GM13977 (cell line): ENCODE results near the gene KIAA0586.

Source experiments
- DNase-seq: peaks from one replicate; pipeline ENCODE4 v3.0.0; 2012; ENCODE audit warnings: low spot score
- in situ Hi-C: fragments of 300-500 bp; cut with MboI; formaldehyde crosslinking; loops from one replicate; pipeline ENCODE4 v1.12.0; 2022; ENCODE audit warnings: low sequenced_read_pairs, low pct_unique_long_range_greater_than_20kb, mixed read lengths, inconsistent platforms; ENCODE audit not compliant: unreplicated experiment
- TF ChIP-seq, protein P1 (sequence below): IDR thresholded peaks from 2 replicates; pipeline ENCODE4 v1.5.1; 2012; ENCODE audit warnings: mild to moderate bottlenecking, control low read depth; ENCODE audit not compliant: insufficient read depth; ENCODE audit errors: extremely low read depth, missing control alignments

The KIAA0586 gene

DNA sequence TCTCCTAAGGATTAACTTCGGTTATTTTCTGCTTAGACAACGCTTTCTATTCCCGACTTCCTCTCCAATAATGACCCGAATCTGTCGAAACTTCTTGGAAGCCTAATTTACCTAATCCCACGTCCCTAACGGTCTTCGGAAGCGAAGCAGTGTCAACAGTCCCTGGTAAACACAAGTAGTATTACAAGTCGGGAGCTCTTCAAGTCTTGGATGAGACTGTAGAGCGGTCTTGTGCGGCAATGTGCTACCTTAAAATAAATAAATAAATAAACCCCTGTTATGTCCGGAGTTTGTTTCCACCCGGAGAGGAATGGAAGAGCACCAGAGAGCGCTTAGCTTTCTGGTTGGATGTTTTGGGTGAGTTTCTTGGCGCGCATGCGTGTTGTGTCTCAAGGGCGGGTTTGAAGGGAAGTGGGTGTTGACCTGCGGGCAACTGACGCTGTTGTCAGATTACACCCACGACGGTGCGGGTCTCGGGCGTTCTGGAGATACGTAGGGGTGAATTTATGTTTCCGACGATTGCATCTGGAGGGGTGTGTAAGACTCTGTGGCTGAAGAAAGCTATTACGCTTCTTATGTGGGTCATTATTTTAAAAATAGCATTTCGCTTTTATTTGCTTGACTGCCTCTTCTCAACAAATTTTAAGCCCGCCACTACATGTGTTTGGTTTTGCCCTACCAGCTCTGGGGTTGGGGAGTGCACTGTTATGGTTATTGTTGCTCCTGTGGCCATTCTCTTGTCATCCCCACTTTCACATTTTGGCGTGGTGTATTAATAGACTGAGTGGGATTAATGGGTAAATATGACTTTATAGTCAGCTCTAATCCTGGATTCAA lies at the start of gene KIAA0586, which contains the start of gene TIMM9:
KIAA0586 (plus strand) TSS at position 439 of the 837 bp plus-strand sequence. CDS start 546 bp downstream, outside the sequence.
TIMM9 (minus strand) TSS at position 251 of the 837 bp plus-strand sequence. CDS start 15,586 bp downstream, outside the sequence.
- DNase-seq: peak; percentile 89
- TF ChIP-seq, protein P1, sequence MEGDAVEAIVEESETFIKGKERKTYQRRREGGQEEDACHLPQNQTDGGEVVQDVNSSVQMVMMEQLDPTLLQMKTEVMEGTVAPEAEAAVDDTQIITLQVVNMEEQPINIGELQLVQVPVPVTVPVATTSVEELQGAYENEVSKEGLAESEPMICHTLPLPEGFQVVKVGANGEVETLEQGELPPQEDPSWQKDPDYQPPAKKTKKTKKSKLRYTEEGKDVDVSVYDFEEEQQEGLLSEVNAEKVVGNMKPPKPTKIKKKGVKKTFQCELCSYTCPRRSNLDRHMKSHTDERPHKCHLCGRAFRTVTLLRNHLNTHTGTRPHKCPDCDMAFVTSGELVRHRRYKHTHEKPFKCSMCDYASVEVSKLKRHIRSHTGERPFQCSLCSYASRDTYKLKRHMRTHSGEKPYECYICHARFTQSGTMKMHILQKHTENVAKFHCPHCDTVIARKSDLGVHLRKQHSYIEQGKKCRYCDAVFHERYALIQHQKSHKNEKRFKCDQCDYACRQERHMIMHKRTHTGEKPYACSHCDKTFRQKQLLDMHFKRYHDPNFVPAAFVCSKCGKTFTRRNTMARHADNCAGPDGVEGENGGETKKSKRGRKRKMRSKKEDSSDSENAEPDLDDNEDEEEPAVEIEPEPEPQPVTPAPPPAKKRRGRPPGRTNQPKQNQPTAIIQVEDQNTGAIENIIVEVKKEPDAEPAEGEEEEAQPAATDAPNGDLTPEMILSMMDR: no peak
- in situ Hi-C loops: no loop called here

DNA sequence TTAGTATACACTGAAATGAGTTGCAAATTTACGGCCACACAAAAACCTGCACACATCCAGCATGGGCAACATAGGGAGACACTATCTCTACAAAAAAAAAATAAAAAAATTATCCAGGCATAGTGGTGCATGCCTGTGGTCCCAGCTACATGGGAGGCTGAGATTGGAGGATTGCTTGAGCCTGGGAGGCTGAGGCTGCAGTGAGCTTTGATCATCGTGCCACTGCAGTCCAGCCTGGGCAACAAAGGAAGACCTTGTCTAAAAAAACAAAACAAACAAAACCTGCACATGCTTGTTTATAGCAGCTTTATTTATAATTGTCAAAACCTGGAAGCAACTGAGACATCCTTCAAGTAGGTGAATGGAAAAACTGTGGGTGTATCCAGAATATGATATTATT lies 36.7 kb upstream of the KIAA0586 start:
- TF ChIP-seq, protein P1: no peak
- in situ Hi-C loops: no loop called here
- no peak for DNase-seq

DNA sequence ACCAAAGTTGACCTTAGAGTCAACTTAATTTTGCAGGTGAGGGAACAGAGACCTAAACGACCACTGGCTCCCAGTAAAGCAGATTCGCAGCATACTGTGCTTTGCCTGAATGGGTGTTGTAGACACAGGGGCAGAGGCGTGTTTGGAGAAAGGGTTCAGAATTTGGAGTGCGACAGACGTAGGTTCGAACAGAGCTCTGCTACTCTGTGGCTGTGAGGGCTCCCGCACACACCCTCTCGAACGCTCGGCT lies 32.0 kb upstream of the KIAA0586 start:
- TF ChIP-seq, protein P1: no peak
- in situ Hi-C loops: no loop called here
- no peak for DNase-seq

DNA sequence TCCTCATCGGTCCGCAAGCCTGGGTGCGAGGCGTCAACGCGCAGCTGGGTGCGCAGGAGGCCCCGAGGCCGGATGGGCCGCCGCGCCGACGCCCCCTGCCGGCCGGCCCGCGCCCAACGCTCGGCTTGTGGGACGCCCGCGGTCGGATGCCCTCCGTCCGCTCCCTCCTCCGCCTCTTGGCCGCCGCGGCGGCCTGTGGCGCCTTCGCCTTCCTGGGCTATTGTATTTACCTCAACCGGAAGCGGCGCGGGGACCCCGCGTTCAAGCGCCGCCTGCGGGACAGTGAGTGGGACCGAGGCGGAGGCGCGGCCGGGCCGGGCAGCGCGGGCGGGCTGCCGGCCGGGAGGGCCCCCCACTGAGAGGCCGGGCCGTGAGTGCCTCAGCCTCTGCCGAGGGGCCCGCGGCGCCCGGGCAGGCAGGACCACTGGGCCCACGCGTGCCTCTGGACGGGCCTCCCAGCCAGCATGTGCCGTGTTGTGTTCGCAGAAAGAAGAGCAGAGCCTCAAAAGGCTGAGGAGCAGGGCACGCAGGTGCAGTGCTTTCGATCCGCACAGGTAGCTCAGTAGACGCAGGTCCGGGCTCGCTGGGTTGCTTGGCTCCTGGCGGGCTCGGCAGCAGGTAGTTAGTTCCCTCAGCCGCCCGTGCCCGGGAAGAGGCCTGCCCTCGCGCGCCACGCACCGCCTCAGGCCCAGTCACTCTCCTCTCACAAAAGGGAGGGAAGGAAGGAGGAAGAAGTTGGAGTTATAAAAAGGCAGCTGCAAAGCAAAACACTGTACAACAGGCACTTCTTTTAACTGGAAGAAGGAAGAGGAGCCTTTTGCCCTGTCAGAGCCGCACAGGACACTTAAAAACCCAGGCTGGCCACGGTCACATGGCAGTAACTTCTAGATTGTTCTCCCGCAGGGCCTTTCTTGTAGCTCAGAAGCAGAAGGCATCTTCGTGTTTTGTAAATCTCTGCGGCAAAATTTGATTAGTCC lies 31.4 kb upstream of the KIAA0586 start, which contains the start of gene TOMM20L:
TOMM20L (plus strand) TSS at position 119 of the 977 bp plus-strand sequence; CDS start at position 147, 28 bp downstream.
- TF ChIP-seq, protein P1: peak; percentile 95
- DNase-seq: peak; percentile 93
- in situ Hi-C loops: no loop called here

DNA sequence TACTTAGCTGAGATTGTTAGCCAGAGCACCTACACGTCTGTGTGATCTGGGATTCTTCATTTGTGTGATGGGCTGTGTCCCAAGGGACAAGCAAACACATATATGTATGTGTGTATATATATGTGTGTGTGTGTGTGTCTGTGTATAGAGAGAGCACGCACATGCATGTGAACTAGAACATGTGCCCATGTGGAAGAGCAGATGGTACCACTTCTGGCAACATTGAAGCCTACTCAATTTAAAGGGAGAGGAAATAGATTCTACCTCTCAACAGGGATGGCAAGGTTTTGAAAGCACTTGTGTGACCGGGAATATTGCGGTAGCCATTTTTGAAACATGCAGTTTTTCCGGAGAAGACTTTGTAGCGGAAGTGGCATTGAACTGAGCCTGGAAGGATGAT lies 30.4 kb upstream of the KIAA0586 start:
- TF ChIP-seq, protein P1: no peak
- DNase-seq: no peak
- in situ Hi-C loops: no loop called here

DNA sequence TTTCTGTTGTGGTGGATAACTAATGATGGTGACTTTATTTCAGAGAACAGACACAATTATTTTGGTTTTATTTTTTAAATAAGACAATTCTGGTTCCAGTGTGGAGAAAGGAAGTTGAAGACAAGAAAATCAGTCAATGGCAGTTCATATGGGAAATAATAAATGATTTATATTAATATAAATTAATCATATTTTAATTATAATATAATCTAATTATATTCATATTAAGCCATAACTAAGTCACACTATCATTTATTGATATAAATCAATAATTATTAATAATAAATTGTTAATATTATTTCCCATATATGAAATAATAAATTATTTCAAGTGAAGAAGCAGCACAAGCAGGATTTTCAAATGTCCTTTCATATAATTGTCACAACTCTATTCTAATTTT lies 29.0 kb upstream of the KIAA0586 start:
- TF ChIP-seq, protein P1: no peak
- in situ Hi-C loops: no loop called here
- DNase-seq: no peak
